ENCODE data around the gene STXBP2.

The STXBP2 gene

GRCh38 chr19:7628589-7629311 lies 8.2 kb upstream of the STXBP2 start:
- TF ChIP-seq RAD21 (IDR thresholded peaks at IDR 0.05; ENCODE audit: low read depth): no peak
- no peak for TF ChIP-seq MAX (IDR thresholded peaks at IDR 0.05)
- no peak for TF ChIP-seq USF1 (IDR thresholded peaks at IDR 0.05)
- no peak for TF ChIP-seq FOXM1 (IDR thresholded peaks at IDR 0.05; ENCODE audit: borderline replicate concordance, low read depth)
- TF ChIP-seq NFIC (IDR thresholded peaks at IDR 0.05): no peak
- TF ChIP-seq TCF12 (IDR thresholded peaks at IDR 0.05; ENCODE audit: low read depth): no peak
- no peak for TF ChIP-seq TEAD4 (IDR thresholded peaks at IDR 0.05)

GRCh38 chr19:7629347-7630054 lies 7.4 kb upstream of the STXBP2 start, which contains the start of the genes PET100 and XAB2:
Gene PET100, plus strand, starts transcription at chr19:7629793. Its CDS starts 41 bp downstream, at chr19:7629834.
Gene XAB2, minus strand, starts transcription at chr19:7629545. Its CDS starts 18 bp downstream, at chr19:7629527.
- TF ChIP-seq REST (IDR thresholded peaks at IDR 0.05; ENCODE audit: low read depth) (no peak), CEBPB (IDR thresholded peaks at IDR 0.05) (no peak), MAX (IDR thresholded peaks at IDR 0.05) (peak; percentile 68), TAF1 (IDR thresholded peaks at IDR 0.05; ENCODE audit: low read depth) (peak; percentile 64), USF1 (IDR thresholded peaks at IDR 0.05) (peak; percentile 29; the same call in 1 of the 2 replicates), YY1 (IDR thresholded peaks at IDR 0.05; ENCODE audit: low read depth) (peak; percentile 92), NFIC (IDR thresholded peaks at IDR 0.05) (0 out of 2 replicates have a peak, but pooled peaks have one; percentile 6), TCF12 (IDR thresholded peaks at IDR 0.05; ENCODE audit: low read depth) (no peak; the same call in 1 of the 2 replicates), RAD21 (IDR thresholded peaks at IDR 0.05; ENCODE audit: low read depth) (no peak), EGR1 (IDR thresholded peaks at IDR 0.05) (no peak), FOXM1 (IDR thresholded peaks at IDR 0.05; ENCODE audit: borderline replicate concordance, low read depth) (peak; percentile 26; the same call in 1 of the 2 replicates), TEAD4 (IDR thresholded peaks at IDR 0.05) (no peak), CREB1 (IDR thresholded peaks at IDR 0.05; ENCODE audit: low read depth) (peak; percentile 98), EP300 (IDR thresholded peaks at IDR 0.05; ENCODE audit: borderline replicate concordance) (no peak), ZBTB7A (IDR thresholded peaks at IDR 0.05; ENCODE audit: low read depth) (no peak)

- TF ChIP-seq EP300 (IDR thresholded peaks at IDR 0.05; ENCODE audit: borderline replicate concordance): no peak
- no peak for TF ChIP-seq TAF1 (IDR thresholded peaks at IDR 0.05; ENCODE audit: low read depth)
- TF ChIP-seq CREB1 (IDR thresholded peaks at IDR 0.05; ENCODE audit: low read depth): no peak
- no peak for TF ChIP-seq MAX (IDR thresholded peaks at IDR 0.05)
- no peak for TF ChIP-seq CEBPB (IDR thresholded peaks at IDR 0.05)
- no peak for TF ChIP-seq USF1 (IDR thresholded peaks at IDR 0.05)
- no peak for TF ChIP-seq TEAD4 (IDR thresholded peaks at IDR 0.05)
- no peak for TF ChIP-seq NFIC (IDR thresholded peaks at IDR 0.05)
- TF ChIP-seq TCF12 (IDR thresholded peaks at IDR 0.05; ENCODE audit: low read depth): no peak
- TF ChIP-seq ZBTB7A (IDR thresholded peaks at IDR 0.05; ENCODE audit: low read depth): no peak
These were observed 5.3 kb upstream of the STXBP2 start for GRCh38 chr19:7631577-7631976.

GRCh38 chr19:7632340-7633203 lies 4.3 kb upstream of the STXBP2 start:
- TF ChIP-seq REST (IDR thresholded peaks at IDR 0.05; ENCODE audit: low read depth): no peak
